Psoas muscle (tissue), 8 donors: ENCODE data around the gene ATRNL1. TPM values are rescaled to one million over a fixed set of nuclear protein-coding genes. Genes with fewer than 3 reads are reported as not detected.

Experiments
- ATAC-seq, 4 donors: fragments of 200-7000 bp; cut with Tn5 transposase; one replicate each; pipeline ENCODE4 v1.9.1; 2020; ENCODE audit warnings: moderate library complexity in 3 of 4, mild to moderate bottlenecking in 2 of 4
- DNase-seq, 2 donors: peaks; one replicate each; pipeline ENCODE4 v3.0.0-alpha.2; 2020
- H3K27ac ChIP-seq: fragments of 200-600 bp; one replicate; pipeline ENCODE4 v1.8.0; 2022
- H3K27me3 ChIP-seq, 3 donors: fragments of 200-600 bp in 1 of 3; one replicate each; pipeline versions ENCODE4 v1.6.1 to v1.8.0; 2013 to 2022; ENCODE audit warnings: low read length in 2 of 3, mild to moderate bottlenecking in 2 of 3, moderate library complexity in 1 of 3; ENCODE audit not compliant: insufficient read depth in 3 of 3
- H3K36me3 ChIP-seq, 2 donors: fragments of 200-600 bp in 1 of 2; one replicate each; pipeline versions ENCODE4 v1.6.1 to v1.8.0; 2013 to 2022; ENCODE audit warnings: low read depth in 1 of 2, mild to moderate bottlenecking in 1 of 2, moderate library complexity in 1 of 2; ENCODE audit not compliant: insufficient read depth in 1 of 2
- H3K4me1 ChIP-seq: fragments of 200-600 bp; one replicate; pipeline ENCODE4 v1.8.0; 2022
- H3K4me3 ChIP-seq: fragments of 200-600 bp; one replicate; pipeline ENCODE4 v1.8.0; 2022; ENCODE audit warnings: mild to moderate bottlenecking
- H3K9me3 ChIP-seq: fragments of 200-600 bp; one replicate; pipeline ENCODE4 v1.8.0; 2022
- WGBS, 3 donors: extraction: QIAGEN DNeasy Blood & Tissue Kit; methylation state at CpG; one replicate each; pipeline versions ENCODE4 v1.1.6 to v1.1.7; 2013; 5-methylcytosine and 5-hydroxymethylcytosine counted together
- intact Hi-C, 2 donors: fragments of 100-400 bp; cut with DNase I; formaldehyde crosslinking; loops; one replicate each; pipeline versions ENCODE4 v1.11.0 to v1.14.2; 2022
- polyA plus RNA-seq, 3 donors: library from polyadenylated mRNA; stranded (reverse); fragments of 200-250 nt; gene quantifications; one replicate each; pipeline ENCODE4 v1.2.3, GENCODE V29; 2013
- total RNA-seq, 4 donors: library from RNA; stranded (reverse); fragmentation: NEBNext Ultra II Directional in 2 of 4; extraction: Animal tissue kit (Norgen Biotek cat#: 25700) in 2 of 4; gene quantifications; one replicate each; pipeline versions ENCODE4 v1.2.1 to v1.2.4, GENCODE V29; 2021 to 2023
- TF ChIP-seq, protein P1 (sequence below): fragments of 200-600 bp; IDR thresholded peaks from one replicate; pipeline ENCODE4 v1.8.0; 2022; ENCODE audit warnings: antibody characterized with exemption
- donor health status: healthy with polysubstance abuse.
- donor health status: DM: no; HTN: no; CAD: no; lungs with moderate emphysema.
- donor health status: Bipolar disorder and iron deficiency.
- donor health status: healthy.
- donor health status: DM: yes; HTN: yes; CAD: no.
- donor health status: DM: no; HTN: no; CAD: no.
- donor health status: DM: no; HTN: no; CAD: no.
- donor health status: DM: yes; HTN: yes; CAD: no.

ATRNL1 gene
- total and polyA plus RNA-seq, 7 donors = 0.01 to 7.1 (median 2.2) TPM

DNA sequence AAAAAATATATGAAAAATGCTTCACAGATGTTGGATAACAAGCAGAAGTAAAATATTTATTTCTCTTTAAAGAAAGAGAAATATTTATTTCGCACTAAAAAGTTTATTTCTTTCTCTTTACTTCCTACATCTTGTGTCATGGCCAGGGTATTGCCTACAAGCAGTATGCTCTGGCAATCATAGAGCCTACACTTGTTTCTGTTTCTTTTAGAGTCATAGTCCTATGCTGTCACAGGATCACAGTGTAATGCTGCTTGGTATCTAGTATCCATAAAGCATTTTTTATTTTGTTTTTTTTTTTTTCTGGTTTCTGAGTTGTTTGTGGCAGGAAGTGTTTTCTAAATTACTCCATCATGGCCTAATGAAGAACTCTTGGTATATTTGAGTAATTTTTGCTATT lies 116.0 kb downstream of the ATRNL1 start:
- 70 to 77% (median 74%) methylated on average over 1 of the region's 1 CpG for whole genome bisulfite sequencing, 3 donors
- H3K4me3 ChIP-seq = no peak overlapping the region
- H3K27me3 ChIP-seq = no peaks in the 10 kb centered on the region
- no peaks in the 10 kb centered on the region for H3K9me3 ChIP-seq
- H3K27ac ChIP-seq = no peak overlapping the region
- H3K4me1 ChIP-seq = no peaks in the 10 kb centered on the region
- intact Hi-C loops = no loop called here
- ATAC-seq (no peak), DNase-seq (no peak)
- no peaks in the 10 kb centered on the region for H3K36me3 ChIP-seq
- TF ChIP-seq, protein P1, sequence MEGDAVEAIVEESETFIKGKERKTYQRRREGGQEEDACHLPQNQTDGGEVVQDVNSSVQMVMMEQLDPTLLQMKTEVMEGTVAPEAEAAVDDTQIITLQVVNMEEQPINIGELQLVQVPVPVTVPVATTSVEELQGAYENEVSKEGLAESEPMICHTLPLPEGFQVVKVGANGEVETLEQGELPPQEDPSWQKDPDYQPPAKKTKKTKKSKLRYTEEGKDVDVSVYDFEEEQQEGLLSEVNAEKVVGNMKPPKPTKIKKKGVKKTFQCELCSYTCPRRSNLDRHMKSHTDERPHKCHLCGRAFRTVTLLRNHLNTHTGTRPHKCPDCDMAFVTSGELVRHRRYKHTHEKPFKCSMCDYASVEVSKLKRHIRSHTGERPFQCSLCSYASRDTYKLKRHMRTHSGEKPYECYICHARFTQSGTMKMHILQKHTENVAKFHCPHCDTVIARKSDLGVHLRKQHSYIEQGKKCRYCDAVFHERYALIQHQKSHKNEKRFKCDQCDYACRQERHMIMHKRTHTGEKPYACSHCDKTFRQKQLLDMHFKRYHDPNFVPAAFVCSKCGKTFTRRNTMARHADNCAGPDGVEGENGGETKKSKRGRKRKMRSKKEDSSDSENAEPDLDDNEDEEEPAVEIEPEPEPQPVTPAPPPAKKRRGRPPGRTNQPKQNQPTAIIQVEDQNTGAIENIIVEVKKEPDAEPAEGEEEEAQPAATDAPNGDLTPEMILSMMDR = no peak

DNA sequence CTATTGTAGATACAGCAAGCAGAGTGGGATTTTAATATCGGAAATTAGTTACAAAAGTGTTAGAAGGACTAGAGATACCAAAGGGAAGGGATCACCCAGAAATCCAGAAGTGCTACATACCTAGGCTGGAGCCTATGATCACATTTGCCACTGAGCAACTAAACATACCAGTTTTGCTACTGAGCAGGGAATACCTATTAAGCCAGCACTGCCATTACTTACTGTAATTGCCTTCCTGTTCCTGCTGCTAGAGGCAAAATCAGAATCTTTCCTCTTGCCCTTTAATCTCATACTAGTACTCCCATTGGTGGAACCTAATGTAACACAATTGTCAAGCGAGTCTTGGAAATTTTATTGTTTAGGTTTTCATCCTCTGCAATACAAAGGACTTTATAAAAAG lies 121.7 kb downstream of the ATRNL1 start:
- TF ChIP-seq, protein P1 = no peak
- no peak for DNase-seq
- Histone ChIP-seq H3K27me3 (no peaks in the 10 kb centered on the region), H3K27ac (no peak overlapping the region), H3K4me1 (no peaks in the 10 kb centered on the region), H3K4me3 (no peak overlapping the region), H3K36me3 (no peaks in the 10 kb centered on the region), H3K9me3 (no peaks in the 10 kb centered on the region)
- WGBS, 3 donors = 83 to 89% (median 86%) methylated on average over 2 of the region's 2 CpGs
- intact Hi-C loops = no loop called here
- no peak for ATAC-seq

DNA sequence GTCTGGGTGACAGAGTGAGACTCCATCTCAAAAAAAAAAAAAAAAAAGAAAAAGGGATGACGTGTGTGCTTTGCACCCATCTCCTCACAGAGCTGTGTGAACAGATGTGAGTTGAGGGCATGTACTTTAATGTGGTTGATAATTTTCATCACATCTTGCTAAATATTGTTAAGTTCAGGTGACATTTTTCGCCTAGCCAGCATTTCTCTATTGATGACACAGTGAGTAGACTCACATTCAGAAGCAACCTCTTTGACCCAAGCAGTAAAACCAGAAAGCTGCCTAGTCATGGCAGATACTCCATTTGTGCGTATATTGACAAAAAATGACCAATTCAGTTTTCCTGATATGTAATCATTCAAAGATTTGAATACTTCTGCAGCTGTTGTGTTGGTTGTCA lies 126.0 kb downstream of the ATRNL1 start:
- Histone ChIP-seq H3K27ac (no peak overlapping the region), H3K36me3 (no peaks in the 10 kb centered on the region), H3K27me3 (no peaks in the 10 kb centered on the region), H3K4me1 (no peaks in the 10 kb centered on the region), H3K4me3 (no peak overlapping the region), H3K9me3 (no peaks in the 10 kb centered on the region)
- intact Hi-C loops = no loop called here
- no peak for DNase-seq
- ATAC-seq = no peak
- WGBS, 3 donors = 67 to 85% (median 77%) methylated on average over 3 of the region's 3 CpGs
- TF ChIP-seq, protein P1 = no peak

DNA sequence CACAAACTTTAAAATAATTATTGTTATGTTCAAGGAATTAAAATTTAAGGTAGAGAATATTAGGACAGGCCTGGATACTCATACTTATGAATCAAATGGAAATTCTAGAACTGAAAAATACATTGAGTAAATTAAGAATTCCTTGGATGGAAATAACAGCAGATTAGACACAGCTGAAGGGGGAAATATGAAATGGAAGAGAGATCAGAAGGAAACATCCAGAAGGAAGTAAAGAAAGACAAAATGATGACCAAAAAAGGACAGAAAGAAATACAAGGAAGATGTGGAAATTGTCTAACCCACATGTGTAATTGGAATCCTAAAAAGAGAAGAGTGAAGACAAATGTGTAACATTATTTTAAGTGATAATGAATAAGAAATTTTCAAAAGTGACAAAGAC lies 128.9 kb downstream of the ATRNL1 start:
- no peaks in the 10 kb centered on the region for H3K36me3 ChIP-seq
- TF ChIP-seq, protein P1 = no peak
- H3K27ac ChIP-seq = no peak overlapping the region

DNA sequence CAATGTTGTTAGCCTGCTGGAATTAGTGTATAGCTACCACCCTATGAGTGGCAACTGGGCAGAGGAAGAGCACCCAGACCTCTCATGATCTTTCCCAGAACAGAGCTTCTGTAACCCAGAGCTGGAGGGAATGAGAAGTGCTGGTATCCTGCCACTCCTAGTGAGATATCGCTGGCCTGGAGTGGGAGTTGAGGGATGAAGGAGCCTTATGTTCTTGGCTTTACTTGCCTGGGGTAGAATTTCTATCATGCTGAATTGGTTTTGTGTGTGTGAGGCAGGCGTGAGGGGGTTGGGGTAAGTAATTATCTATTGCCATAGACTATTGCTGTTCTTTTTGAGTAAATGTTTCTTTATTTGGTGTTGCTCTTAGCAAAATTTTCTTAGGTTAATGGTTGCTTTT lies 146.6 kb downstream of the ATRNL1 start:
- 75 to 88% (median 85%) methylated on average over 2 of the region's 2 CpGs for WGBS, 3 donors
- Histone ChIP-seq H3K9me3 (no peaks in the 10 kb centered on the region), H3K36me3 (no peaks in the 10 kb centered on the region), H3K27ac (no peak overlapping the region), H3K4me1 (no peaks in the 10 kb centered on the region), H3K4me3 (no peak overlapping the region), H3K27me3 (no peaks in the 10 kb centered on the region)
- intact Hi-C loops = no loop called here
- no peak for DNase-seq
- TF ChIP-seq, protein P1 = no peak
- no peak for ATAC-seq

More for the DNA sequence above, 128.9 kb downstream of the ATRNL1 start:
- Histone ChIP-seq H3K4me3 (no peak overlapping the region), H3K4me1 (no peaks in the 10 kb centered on the region), H3K9me3 (no peaks in the 10 kb centered on the region), H3K27me3 (no peaks in the 10 kb centered on the region)
- ATAC-seq = no peak
- DNase-seq = no peak
- intact Hi-C loops = no loop called here
